ENCODE results near the gene RABGAP1L.

The RABGAP1L gene

DNA sequence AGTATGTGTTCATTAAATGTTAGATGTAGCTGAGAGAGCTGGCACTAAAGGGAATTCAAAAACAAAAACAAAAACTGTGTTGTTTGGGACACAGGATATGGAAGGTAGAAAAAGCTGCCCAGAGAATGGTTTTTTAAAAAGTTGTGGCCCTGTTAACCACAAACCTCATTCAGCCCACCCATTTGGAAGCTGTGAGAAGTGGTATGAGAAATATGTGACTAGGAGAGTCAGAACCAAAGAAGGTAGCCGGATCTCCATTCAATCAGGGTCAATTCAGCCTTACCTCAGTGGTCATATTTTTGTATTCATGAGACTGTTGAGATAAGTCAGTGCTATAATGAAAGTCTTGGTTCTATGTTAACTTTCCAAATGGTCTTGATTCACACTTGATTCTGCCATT lies 810.7 kb downstream of the RABGAP1L start:
- no peak overlapping the region for H3K4me3 ChIP-seq (replicated peaks; ENCODE audit: low read depth, low read length)
- TF ChIP-seq, protein P1, sequence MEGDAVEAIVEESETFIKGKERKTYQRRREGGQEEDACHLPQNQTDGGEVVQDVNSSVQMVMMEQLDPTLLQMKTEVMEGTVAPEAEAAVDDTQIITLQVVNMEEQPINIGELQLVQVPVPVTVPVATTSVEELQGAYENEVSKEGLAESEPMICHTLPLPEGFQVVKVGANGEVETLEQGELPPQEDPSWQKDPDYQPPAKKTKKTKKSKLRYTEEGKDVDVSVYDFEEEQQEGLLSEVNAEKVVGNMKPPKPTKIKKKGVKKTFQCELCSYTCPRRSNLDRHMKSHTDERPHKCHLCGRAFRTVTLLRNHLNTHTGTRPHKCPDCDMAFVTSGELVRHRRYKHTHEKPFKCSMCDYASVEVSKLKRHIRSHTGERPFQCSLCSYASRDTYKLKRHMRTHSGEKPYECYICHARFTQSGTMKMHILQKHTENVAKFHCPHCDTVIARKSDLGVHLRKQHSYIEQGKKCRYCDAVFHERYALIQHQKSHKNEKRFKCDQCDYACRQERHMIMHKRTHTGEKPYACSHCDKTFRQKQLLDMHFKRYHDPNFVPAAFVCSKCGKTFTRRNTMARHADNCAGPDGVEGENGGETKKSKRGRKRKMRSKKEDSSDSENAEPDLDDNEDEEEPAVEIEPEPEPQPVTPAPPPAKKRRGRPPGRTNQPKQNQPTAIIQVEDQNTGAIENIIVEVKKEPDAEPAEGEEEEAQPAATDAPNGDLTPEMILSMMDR (IDR thresholded peaks at IDR 0.05; ENCODE audit: low read depth, low read length, missing control alignments), result no peak
- no peak for DNase-seq (ENCODE audit: extremely low read depth, low read depth)

DNA sequence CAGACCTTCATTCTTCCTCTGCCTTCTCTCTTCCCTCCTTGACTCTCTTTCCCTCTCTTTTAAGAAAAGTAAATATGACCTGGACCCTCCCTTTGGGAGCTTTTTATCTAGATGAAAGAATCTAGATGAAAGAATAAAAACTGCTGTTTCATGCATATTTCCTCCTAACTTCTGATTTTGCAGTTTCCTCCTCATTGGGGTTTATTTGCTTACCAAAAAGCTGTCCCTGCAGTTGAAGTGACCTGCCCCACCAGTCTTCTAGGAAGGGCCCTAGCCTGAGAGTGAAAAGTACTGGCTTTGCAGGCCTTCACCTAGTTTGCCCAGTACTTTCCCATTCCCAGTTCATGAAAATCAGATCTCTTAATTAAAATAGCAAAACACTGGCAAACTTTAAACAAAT lies 812.1 kb downstream of the RABGAP1L start:
- H3K4me3 ChIP-seq (replicated peaks; ENCODE audit: low read depth, low read length), result no peak overlapping the region
- no peak for DNase-seq (ENCODE audit: extremely low read depth, low read depth)
- TF ChIP-seq, protein P1 (IDR thresholded peaks at IDR 0.05; ENCODE audit: low read depth, low read length, missing control alignments), result no peak

DNA sequence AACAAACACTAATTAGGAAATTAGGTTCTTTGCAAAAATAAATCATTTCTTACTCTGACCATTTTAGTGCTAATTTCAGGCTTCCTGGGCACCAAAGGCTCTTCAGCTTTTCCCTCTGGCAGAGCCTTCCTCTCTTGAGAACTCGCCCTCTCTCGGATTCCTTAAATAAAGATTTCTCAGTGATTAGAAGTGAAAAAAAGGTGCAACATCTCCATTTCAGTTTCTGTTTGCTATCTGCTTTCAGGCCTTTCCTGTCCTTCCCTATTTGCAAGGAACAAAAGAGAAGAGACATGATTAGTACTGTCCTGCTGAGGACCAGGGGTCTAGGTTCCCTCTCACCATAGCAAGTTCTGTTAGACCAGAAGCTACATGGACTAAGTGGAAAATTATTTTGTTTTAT lies 812.6 kb downstream of the RABGAP1L start:
- DNase-seq (ENCODE audit: extremely low read depth, low read depth), result no peak
- TF ChIP-seq, protein P1 (IDR thresholded peaks at IDR 0.05; ENCODE audit: low read depth, low read length, missing control alignments), result no peak
- H3K4me3 ChIP-seq (replicated peaks; ENCODE audit: low read depth, low read length), result no peak overlapping the region

DNA sequence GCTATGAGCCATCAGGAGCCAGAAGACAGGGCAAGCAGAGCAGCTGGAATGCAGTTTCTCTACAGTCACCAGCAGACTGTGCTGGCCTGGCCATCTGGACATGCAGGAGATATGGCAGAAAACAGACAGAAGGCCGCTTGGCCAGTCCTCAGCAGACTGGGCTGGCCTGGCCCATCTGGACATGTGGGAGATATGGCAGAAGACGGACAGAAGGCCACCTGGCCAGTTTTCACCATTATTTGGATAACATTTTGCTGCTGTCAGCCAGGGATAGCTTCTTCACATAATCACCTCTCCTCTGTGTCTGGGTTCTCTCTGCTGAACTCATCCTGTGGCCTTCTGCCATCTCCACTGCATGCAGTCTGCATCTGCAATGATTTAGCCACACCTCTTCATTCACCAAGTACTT lies 815.4 kb downstream of the RABGAP1L start:
- H3K4me3 ChIP-seq (replicated peaks; ENCODE audit: low read depth, low read length), result no peak overlapping the region
- TF ChIP-seq, protein P1 (IDR thresholded peaks at IDR 0.05; ENCODE audit: low read depth, low read length, missing control alignments), result no peak
- no peak for DNase-seq (ENCODE audit: extremely low read depth, low read depth)

DNA sequence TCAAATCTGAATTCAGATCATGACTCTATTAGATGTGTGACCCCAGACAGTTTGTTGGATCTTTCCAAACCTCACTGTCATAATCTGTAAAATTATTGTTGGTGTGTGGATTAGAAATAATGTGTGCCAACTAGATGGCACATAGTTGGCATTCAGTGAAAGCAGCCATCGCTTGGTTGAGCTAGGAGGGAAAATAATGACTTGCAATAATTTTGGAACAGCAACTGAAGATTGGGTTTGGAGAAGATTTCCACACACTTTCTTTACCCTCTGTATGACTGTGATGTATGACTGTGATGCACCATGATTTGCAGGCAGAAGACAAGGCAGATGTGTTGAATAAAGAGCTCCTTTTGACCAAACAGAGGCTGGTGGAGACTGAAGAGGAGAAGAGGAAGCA lies 816.4 kb downstream of the RABGAP1L start:
- DNase-seq (ENCODE audit: extremely low read depth, low read depth), result no peak
- no peak overlapping the region for H3K4me3 ChIP-seq (replicated peaks; ENCODE audit: low read depth, low read length)
- TF ChIP-seq, protein P1 (IDR thresholded peaks at IDR 0.05; ENCODE audit: low read depth, low read length, missing control alignments), result no peak

DNA sequence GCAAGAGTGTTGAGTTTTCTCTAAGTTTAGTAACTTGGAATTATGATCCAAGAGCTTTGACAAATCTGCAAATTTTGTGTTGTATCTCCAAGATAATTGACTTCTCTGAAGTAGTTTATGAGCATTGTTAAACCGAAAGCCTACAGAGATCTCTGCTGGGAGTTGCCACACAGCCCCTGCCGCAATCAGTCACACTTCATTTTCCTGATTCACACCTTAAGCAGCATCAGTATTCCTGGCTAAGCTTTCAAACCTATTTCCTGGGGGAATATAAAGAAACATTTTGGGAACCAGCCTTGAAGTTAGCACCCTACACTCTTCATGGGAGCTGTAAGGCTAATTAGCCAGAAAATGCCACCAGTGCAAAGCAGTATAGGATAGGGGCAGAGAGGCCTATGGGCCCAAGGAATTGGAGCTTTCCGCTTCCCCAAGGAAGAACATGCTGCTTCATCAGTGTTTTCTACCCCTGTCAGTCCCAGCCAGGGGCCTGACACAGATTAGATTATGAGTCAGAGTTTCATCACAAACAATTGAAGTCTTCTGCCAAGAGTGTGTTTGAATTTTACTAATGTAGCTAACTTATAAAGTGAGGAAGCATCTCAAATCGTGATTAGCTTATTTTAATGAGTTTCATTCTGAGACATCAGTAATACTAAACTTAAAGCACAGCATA lies 817.3 kb downstream of the RABGAP1L start:
- H3K4me3 ChIP-seq (replicated peaks; ENCODE audit: low read depth, low read length), result no peak overlapping the region
- TF ChIP-seq, protein P1 (IDR thresholded peaks at IDR 0.05; ENCODE audit: low read depth, low read length, missing control alignments), result no peak
- DNase-seq (ENCODE audit: extremely low read depth, low read depth), result no peak

Measured in HFF-Myc (cell line).